ENCODE results near the gene RILPL1.
"Not testable (repeated sequence)": the region's sequence is repeated elsewhere in the genome, so short reads cannot be mapped to it uniquely, and the experiment has no call there.

The RILPL1 gene

DNA sequence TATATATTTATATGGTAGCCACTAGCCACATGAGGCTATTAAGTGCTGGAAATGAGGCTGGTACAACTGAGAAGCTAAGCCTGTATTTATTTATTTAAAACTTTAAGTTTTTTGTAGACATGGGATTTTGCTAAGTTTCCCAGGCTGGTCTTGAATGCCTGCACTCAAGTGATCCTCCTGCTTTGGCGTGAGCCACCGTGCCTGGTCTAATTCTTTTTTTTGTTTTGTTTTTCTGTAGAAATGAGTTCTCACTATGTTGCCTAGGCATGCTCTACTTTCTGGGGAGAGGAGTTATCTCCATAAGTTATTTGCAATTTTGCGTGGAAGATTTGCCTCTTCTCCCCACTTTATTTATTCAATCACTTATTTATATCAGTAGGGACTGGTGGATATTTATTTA is 80.4 kb downstream of the RILPL1 start:
- DNase-seq, result no peak

DNA sequence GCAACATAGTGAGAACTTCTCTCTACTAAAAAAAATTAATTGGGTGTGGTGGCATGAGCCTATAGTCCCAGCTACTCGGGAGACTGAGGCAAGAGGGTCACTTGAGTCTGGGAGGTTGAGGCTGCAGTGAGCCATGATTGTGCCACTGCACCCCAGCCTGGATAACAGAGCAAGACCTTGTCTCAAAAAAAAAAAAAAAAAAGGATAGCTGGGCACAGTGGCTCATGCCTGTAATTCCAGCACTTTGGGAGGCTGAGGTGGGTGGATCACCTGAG is 81.3 kb downstream of the RILPL1 start:
- not testable (repeated sequence) for DNase-seq

DNA sequence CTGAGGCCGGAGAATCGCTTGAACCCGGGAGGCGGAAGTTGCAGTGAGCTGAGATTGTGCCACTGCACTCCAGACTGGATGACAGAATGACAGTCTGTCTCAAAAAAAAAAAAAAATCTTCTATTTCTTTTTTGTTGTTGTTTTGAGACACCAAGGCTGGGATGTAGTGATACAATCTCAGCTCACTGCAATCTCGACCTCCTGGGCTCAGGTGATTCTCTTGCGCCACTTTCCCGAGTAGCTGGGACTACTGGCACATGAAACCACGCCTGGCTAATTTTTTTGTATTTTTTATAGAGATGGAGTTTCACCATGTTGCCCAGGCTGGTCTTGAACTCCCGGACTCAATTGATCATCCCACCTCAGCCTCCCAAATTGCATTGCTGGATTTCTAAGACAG is 82.9 kb downstream of the RILPL1 start:
- DNase-seq, result no peak

DNA sequence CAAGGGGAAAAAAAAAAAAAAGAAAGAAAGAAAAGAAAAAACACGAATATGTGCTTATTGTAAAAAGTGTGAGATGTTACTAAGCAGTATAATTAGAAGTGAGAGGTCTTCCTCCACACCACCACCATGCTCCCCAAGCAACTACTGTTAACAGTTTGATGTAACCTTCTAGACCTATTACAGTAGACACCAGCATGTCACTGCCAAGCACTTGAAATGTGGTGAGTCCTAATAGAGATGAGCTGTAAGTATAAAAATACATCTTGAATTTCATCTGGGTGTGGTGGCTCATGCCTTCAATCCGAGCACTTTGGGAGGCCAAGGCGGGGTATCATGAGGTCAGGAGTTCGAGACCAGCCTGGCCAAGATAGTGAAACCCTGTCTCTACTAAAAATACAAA is 83.7 kb downstream of the RILPL1 start:
- no peak for DNase-seq

DNA sequence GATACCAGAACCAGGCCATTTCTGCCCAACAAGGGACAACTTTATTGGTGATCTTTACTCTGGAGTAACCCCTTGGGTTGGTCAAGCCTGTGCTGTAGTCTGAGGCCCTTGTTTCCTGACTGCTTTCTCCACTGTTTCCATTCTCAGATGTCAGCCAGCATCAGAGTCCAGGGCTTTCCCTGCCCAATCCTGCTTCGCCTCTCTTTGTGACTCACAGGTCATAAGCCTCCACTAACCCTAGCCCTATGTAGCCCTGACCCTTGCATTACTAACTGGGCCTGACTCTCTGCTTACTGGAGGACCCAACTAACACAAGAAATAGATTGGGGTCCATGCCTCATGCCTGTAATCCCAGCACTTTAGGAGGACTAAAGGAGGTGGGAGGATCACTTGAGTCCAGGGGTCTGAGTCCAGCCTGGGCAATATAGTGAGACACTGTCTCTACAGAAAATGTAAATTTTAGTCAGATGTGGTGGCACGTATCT is 84.2 kb downstream of the RILPL1 start:
- no peak for DNase-seq

DNA sequence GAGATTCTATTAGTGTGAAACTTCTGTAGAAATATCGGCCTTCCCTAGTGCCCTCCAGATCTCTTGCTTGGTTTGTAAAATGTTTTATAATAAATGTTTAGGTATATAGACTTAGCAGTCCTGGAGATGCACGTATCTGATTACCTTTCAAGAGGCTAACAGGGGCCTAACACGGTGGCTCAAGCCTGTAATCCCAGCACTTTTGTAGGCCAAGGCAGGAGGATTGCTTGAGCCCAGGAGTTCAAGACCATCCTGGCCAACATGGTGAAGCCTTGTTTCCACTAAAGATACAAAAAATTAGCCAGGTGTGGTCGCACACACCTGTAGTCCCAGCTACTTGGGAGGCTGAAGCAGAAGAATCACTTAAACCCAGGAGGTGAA is 87.2 kb downstream of the RILPL1 start:
- no peak for DNase-seq

DNA sequence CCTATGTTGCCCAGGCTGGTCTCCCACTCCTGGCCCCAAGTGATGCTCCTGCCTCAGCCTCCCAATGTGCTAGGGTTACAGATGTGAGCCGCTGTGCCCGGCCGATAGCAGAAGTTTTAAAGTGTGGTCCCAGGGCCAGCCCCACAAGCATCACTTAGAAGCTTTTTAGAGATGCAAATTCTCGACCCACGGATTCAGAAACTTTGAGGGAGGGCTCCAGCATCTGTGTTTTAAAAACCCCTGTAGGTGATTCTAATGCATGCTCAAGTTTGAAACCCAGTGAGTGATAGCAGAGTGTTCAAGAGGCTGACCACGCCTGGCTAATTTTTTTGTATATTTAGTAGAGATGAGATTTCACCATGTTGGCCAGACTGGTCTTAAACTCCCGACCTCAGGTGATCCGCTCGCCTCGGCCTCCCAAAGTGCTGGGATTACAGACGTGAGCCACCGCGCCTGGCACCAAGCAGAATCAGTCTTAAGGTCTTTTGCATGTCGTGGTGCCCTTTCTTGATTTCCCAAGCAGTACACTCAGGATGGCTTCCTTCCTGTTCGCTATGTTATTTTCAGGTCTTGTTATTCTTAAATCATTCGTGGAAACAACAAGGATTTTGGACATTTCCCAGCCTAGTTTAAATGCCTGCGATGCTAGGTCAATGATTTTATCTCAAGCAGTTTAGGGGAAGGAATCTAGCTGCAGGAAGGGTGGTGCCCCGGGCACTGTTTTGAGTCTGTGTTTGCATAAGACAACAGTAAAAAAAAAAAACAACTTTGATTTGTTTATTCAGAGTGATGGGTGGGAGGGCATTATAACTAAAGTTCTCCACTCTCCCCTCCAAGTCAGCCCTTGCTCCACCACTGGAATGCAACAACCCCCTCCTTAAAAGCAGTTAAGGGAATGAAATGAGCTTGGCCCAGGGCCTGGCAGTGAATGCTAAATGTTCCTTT is 87.9 kb downstream of the RILPL1 start:
- DNase-seq, result no peak

DNA sequence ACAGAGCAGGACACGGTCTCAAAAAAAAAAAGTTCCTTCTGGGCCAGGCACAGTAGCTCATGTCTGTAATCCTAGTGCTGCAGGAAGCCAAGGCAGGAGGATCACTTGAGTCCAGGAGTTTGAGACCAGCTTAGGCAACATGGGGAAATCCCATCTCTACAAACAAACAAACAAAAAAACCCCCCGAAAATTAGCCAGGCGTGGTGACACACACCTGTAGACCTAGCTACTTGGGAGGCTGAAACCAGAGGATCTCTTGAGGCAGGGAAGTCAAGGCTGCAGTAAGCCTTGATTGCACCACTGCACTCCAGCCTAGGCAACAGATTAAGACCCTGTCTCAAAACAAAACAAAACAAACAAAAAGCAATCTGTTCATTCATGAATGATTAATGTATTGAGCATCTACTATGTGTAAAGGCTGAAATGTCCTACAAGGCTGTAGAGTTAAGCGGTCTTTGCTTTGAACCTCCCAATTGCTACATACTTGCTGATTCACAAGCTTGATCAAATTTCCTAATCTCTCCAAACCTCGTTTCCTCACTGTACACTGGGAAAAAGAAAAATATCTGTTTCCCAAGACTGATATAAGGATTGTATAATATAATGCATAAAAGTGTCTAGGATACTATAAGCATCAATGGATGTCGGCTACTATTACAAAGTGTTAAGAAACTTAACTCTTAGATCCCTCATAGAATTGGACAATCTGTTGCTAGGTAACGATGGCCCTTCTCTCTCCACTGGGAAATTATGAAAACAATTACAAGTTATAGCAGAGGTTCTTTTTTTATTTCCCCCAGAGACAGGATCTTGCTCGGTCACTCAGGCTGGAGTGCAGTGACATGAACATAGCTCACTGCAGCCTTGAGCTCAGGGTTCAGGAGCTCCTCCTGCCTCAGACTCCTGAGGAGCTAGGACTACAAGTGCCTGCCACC is 89.2 kb downstream of the RILPL1 start:
- no peak for DNase-seq

DNA sequence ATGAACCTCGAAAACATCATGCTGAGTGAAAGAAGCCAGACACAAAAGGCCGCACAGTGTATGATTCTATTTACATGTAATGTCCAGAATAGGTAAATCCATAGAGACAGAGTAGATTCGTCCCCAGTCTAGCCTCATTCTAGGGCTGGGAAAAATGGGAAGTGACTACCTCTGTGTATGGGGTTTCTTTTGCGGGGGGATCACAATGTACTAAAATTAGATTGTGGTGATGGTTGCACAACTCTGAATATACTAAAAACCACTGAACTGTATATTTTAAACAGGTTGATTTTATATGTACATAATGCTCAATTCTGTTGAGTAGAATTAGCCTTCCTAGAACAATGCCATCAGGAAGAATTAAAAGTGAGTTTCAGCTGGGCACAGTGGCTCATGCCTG is 90.7 kb downstream of the RILPL1 start:
- no peak for DNase-seq

DNA sequence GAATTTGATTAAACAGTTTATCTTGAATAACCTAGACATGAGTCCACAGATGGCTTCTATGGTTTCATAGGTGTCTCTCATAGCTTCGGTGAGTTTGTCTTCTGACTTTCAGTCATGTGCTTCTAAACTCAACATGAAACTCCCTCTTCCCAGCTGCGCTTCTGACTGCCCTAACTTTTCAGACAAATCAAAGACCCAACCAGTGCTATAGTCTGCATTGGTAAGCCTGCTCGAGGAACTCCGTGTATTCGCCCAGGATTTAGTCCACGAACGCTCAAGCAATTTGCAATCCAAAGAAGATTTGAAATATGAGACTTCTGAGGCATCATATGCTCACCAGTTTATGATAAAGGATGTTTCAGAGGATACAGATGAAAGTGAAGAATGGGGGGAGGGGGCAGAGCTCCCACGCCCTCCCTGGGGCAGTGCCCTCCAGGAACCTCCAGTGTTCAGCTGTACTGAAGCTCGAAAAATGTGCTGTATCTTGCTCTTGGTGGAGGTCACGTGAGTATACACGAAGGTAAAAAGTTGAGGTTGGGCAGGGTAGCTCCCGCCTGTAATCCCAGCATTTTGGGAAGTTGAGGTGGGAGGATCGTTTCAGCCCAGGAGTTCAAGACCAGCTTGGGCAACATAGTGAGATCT is 91.9 kb downstream of the RILPL1 start:
- no peak for DNase-seq

DNA sequence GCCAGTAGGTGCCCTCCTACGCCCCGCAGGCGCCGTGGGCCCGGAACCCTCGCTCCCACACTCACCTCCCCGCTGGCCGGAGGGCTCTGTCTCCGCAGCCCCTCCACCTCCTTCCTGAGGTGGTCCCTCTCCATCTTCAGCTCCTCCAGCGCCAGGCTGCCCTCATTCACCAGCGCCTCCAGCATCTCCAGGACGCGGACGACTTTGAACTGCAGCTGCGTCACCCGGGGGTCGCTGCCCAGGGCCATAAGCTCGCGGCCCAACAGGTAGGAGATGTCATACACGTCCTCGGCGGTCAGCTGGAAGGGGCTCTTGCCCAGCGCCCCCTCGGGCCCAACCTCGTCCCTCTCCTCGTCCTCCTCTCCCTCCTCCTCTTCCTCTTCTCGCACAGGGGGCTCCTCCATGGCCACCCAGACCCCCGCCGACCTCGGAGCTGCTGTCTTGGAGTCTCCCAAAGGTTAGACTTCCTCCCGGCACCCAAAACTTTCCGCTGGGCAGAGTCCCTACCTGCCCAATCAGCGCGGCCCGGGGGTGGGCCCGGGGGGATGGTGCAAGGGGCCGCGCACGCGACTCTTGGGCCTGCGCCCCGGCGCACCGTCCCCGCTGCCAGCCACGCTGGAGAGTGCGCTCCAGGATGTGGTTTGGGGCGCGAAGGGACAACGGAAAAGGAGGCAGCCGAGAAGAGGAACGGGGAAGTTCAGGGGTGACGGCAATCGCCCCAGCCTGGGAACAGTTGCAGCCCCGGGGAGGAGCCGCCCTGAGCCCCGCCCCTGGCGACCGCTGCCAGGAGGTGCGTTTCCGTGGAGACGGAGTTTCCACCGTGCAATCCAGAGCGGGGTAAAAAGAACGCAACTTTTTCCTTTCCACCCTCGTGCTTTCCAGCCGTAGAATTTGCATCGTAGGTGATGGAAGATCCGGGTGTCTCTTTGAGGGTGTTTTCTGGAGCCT is 97.2 kb downstream of the RILPL1 start, which contains the start of gene RILPL2:
TSS of gene RILPL2 (minus strand) at position 668 of the 948 bp plus-strand sequence. CDS start at position 404, 264 bp downstream.
- DNase-seq, result peak; percentile 94

DNA sequence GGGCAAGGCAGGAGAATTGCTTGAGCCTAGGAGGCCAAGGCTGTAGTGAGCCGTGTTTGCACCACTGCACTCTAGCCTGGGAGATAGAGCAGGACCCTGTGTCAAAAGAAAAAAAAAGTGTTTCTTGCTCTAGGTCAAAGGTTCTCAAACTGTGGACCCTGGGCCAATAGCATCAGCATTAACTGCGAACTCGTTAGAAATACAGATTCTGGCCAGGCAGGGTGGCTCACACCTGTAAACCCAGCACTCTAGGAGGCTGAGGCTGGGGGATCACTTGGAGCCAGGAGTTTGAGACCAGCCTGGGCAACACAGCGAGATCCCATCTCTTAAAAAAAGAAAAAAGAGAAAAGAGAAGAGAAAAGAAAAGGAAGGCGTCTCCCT is 97.9 kb downstream of the RILPL1 start:
- DNase-seq, result no peak

DNA sequence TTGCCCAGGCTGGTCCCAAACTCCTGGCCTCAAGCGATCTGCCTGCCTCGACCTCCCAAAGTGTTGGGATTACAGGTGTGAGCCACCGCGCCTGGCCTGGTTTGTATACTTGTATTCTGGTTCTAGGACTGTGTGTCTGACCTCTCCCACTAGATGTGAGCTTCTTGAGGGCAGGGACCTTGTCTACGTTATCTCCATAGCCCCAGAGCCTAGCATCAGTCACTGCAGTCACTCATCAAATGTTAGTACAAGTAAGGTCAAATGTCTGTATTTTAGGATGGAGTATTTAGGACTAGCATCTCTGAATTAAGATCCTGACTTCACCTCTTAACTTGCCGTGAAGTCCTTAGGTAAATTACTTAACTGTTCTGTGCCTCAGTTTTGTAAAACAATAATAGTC is 99.9 kb downstream of the RILPL1 start:
- DNase-seq, result no peak

DNA sequence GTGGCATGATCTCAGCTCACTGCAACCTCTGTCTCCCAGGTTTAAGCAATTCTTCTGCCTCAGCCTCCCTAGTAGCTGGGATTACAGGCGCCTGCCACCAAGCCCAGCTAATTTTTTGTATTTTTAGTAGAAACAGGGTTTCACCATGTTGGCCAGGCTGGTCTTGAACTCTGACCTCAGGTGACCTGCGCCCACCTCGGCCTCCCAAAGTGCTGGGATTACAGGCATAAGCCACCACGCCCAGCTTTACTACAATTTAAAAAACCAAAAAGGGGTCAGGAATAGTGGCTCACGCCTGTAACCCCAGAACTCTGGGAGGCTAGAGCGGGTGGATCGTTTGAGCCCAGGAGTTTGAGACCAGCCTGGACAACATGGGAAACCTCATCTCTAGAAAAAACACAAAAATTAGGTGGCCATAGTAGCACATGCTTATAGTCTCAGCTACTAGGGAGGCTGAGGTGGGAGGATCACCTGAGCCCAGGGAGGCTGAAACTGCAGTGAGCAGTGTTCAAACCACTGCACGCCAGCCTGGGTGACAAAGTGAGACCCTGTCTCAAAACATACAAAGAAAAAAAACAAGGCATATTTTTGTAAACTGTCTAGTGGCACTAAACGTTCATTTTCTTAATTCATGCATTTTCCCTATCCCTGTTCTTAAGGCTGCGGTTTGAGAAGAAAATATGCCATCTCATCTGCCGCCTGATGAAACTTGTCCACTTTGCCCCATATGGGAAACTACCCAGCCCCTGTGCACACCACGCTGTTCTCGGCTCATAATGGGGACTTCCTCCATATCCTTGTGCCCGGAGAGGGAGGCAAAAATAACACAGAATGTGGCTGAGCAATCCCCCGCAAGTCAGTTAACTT is 101.3 kb downstream of the RILPL1 start:
- peak; percentile 59 for DNase-seq

DNA sequence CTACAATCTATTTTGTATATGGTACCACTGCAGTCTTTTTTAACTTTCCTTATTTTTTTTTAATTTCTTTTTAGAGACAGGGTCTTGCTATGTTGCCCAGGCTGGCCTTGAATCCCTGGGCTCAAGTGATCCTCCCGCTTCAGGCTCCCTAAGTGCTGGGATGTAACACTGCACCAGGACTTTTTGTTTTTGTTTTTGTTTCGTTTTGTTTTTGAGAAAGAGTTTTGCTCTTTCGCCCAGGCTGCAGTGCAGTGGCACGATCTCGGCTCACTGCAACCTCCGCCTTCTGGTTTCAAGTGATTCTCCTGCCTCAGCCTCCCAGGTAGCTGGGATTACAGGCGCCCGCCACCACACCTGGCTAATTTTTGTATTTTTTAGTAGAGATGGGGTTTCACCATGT is 104.4 kb downstream of the RILPL1 start:
- not testable (repeated sequence) for DNase-seq

DNA sequence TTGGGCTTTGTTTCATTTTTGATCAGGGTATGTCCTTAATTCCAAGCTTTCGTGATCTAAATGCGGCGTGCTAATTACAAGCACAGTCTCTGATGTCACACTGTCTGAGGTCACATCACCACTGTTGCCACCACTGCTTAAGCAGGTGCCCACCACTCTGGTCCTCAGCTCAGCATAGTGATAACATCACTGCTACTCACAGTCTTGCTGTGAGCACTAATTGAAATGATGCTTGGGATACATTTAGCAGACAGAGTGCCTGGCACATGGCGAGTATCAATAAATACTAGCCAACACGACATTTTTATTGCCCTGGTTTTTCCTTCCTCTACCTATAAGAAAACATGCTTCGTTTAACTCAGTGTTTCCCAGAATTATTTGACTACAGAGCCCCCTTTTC is 104.9 kb downstream of the RILPL1 start:
- DNase-seq, result no peak

DNA sequence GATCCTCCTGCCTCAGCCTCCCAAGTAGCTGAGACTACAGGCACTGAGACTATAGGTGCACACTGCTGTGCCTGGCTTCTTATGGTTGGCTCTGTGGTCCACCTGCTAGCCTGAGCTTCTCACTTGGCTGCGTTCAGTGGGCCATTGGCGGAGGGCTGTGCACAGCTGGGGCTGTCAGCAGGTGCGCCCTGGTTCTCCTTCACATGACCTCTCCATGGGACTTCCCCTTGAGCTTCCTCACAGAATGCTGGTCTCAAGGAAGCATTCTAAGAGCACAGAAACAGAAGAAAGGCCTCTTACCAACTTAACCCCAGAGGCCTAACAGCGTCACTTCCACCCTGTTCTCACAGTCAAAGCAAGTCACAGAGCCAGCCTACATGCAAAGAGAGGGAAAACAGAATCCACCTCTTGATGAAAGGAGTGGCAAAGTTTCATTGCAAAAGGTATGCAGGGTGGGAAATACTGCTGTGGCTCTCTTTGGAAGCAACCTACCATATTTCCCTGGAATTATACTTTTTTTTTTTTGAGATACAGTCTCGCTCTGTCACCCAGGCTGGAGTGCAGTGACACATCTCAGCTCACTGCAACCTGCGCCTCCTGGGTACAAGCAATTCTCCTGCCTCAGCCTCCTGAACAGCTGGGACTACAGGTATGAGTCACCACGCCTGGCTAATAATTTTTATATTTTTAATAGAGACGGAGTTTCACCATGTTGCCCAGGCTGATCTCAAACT is 106.3 kb downstream of the RILPL1 start:
- DNase-seq, result peak; percentile 74

DNA sequence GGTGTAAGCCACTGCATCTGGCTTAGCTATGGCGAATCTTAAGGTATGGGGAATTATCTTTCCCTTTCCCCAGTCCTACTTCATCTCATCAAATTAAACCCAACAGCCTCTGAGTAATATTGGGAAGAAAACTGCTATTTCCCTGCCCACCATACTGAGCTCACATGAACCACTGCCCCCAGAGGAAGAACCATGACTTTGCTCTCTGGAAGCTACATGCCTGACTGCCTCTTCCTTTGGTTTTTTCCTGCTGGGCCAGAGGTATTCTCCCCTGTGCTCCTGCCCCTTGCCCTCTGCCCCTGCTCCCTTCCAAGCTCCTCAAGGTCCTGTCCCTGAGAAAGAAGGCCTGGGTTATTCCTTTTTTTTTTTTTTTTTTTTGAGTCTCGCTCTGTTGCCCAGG is 112.2 kb downstream of the RILPL1 start:
- no peak for DNase-seq

Data from CD4-positive, alpha-beta T cell treated with Interleukin-12 subunit alpha and Interleukin-12 subunit beta, for 1 hour (primary cell).